GM12878 (cell line): ENCODE measurements around the gene VEGFB. TPM values are rescaled to one million over a fixed set of nuclear protein-coding genes. Genes with fewer than 3 reads are reported as not detected.

Source experiments
- IRF5 ChIP-seq: fragments of 450-650 bp; IDR thresholded peaks from 2 replicates; pipeline ENCODE4 v1.6.1; 2017; ENCODE audit warnings: borderline replicate concordance
- NR2F1 ChIP-seq: fragments of 450-650 bp; conservative IDR thresholded peaks from 2 replicates; pipeline ENCODE4 v1.6.1; 2017; ENCODE audit warnings: mild to moderate bottlenecking
- SMAD1 ChIP-seq: fragments of 450-650 bp; IDR thresholded peaks from 2 replicates; pipeline ENCODE4 v1.6.1; 2018; ENCODE audit warnings: mild to moderate bottlenecking, low read depth; ENCODE audit not compliant: partially characterized antibody
- ZBTB40 ChIP-seq: fragments of 450-650 bp; IDR thresholded peaks from 2 replicates; pipeline ENCODE4 v1.6.1; 2016; ENCODE audit warnings: mild to moderate bottlenecking, moderate library complexity, borderline replicate concordance
- polyA plus RNA-seq, 11 experiments: library from polyadenylated mRNA; depleted of rRNA in 4 of 11; unstranded in 6 of 11; stranded (reverse) in 5 of 11; fragments of >200 nt; fragmentation: Nextera tagmentation in 4 of 11; fragmentation: Illumina TruSeq in 1 of 11; extraction: Ambion mirVana in 4 of 11; extraction: Trizol in 1 of 11; gene quantifications; 1 replicate in 1 of 11; 2 replicates in 10 of 11; pipeline versions ENCODE4 v1.2.1 to v1.2.3, GENCODE V29; 2011 to 2016; ENCODE audit warnings: inconsistent platforms in 2 of 11, missing spikeins in 2 of 11, low read depth in 1 of 11
- total RNA-seq, 4 experiments: library from RNA; depleted of rRNA in 3 of 4; stranded (reverse); fragments of >200 nt in 3 of 4; fragmentation: Illumina TruSeq in 1 of 4; extraction: Trizol in 1 of 4; gene quantifications; 2 replicates each; pipeline versions ENCODE4 v1.2.1 to v1.2.3, GENCODE V29; 2013 to 2021
- TF ChIP-seq, protein P1 (sequence below): IDR thresholded peaks from 2 replicates; pipeline ENCODE4 v1.6.1; 2012; ENCODE audit warnings: low read depth, low read length, improper control_type of control experiment

The VEGFB gene
- total and polyA plus RNA-seq, 10 of the 15 experiments (the other 5 are each of a cell fraction or from before 2014, with no cell fraction given) = 7.0 to 75.8 (median 20.3) TPM

DNA sequence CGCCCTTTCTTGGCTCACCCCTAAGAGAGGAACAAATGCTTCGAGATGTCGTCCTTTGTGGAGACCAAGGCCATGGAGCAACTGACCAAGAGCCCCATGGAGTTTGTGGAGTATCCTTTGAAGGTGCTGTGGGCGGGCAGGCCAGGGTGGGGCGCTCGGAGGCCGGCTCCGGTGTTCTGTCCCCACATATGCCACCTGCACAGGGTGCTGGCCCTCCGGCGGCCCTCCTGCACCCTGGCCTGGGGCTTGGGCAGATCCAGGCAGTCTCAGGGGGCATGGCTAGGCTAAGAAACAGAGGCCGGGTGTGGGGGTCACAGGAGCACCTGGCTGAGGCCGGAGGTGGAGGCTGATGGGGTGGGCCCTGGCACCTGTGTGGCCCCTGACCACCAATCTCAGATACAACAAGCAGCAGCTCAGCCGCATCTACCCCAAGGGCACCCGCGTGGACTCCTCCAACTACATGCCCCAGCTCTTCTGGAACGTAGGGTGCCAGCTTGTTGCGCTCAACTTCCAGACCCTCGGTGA, 27.2 kb downstream of the VEGFB start (continued):
- TF ChIP-seq, protein P1, sequence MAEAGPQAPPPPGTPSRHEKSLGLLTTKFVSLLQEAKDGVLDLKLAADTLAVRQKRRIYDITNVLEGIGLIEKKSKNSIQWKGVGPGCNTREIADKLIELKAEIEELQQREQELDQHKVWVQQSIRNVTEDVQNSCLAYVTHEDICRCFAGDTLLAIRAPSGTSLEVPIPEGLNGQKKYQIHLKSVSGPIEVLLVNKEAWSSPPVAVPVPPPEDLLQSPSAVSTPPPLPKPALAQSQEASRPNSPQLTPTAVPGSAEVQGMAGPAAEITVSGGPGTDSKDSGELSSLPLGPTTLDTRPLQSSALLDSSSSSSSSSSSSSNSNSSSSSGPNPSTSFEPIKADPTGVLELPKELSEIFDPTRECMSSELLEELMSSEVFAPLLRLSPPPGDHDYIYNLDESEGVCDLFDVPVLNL = no peak
- TF ChIP-seq SMAD1 (no peak), NR2F1 (no peak), ZBTB40 (no peak), IRF5 (no peak)
